GM12878 (cell line): ENCODE results near the gene CCIN. TPM values are rescaled to one million over a fixed set of nuclear protein-coding genes. Genes with fewer than 3 reads are reported as not detected.

ENCODE experiments used
- CBFB ChIP-seq: IDR thresholded peaks from 2 replicates; pipeline ENCODE4 v1.6.1; 2016; ENCODE audit warnings: antibody characterized with exemption, low read depth
- CREB1 ChIP-seq: IDR thresholded peaks from 2 replicates; pipeline ENCODE4 v1.6.1; 2012; ENCODE audit warnings: low read depth, mild to moderate bottlenecking, inconsistent platforms
- GATAD2B ChIP-seq: fragments of 450-650 bp; conservative IDR thresholded peaks from 2 replicates; pipeline ENCODE4 v1.6.1; 2017; ENCODE audit warnings: low read depth, mild to moderate bottlenecking, moderate library complexity
- MEF2A ChIP-seq: IDR thresholded peaks from 2 replicates; pipeline ENCODE4 v1.6.1; 2011; ENCODE audit warnings: low read depth, mild to moderate bottlenecking, low read length, moderate library complexity; ENCODE audit not compliant: insufficient read depth
- MYB ChIP-seq: fragments of 150-350 bp; IDR thresholded peaks from 2 replicates; pipeline ENCODE4 v1.6.1; 2014; ENCODE audit warnings: mild to moderate bottlenecking, low read depth, low read length, borderline replicate concordance
- PAX5 ChIP-seq: IDR thresholded peaks from 2 replicates; pipeline ENCODE4 v1.6.1; 2011; ENCODE audit warnings: low read depth, low read length, borderline replicate concordance
- POLR2AphosphoS5 ChIP-seq: IDR thresholded peaks from 2 replicates; pipeline ENCODE4 v1.6.1; 2011; ENCODE audit warnings: mild to moderate bottlenecking, low read length, inconsistent platforms
- SIN3A ChIP-seq: IDR thresholded peaks from 2 replicates; pipeline ENCODE4 v1.6.1; 2012; ENCODE audit warnings: low read depth, low read length, improper control_type of control experiment
- SREBF2 ChIP-seq: IDR thresholded peaks from 2 replicates; pipeline ENCODE4 v1.6.1; 2012; ENCODE audit warnings: mild to moderate bottlenecking, low read length
- SUPT20H ChIP-seq: IDR thresholded peaks from 2 replicates; pipeline ENCODE4 v1.6.1; 2011; ENCODE audit warnings: low read depth, mild to moderate bottlenecking, low read length, moderate library complexity, borderline replicate concordance; ENCODE audit not compliant: control insufficient read depth
- YBX1 ChIP-seq: fragments of 450-650 bp; IDR thresholded peaks from 2 replicates; pipeline ENCODE4 v1.6.1; 2016; ENCODE audit warnings: antibody characterized with exemption
- YY1 ChIP-seq: IDR thresholded peaks from 2 replicates; pipeline ENCODE4 v1.6.1; 2011; ENCODE audit warnings: low read depth, mild to moderate bottlenecking, low read length
- ZSCAN29 ChIP-seq: fragments of 450-650 bp; IDR thresholded peaks from 2 replicates; pipeline ENCODE4 v1.6.1; 2017; ENCODE audit warnings: mild to moderate bottlenecking, moderate library complexity
- polyA plus RNA-seq, 11 experiments: library from polyadenylated mRNA; depleted of rRNA in 4 of 11; unstranded in 6 of 11; stranded (reverse) in 5 of 11; fragments of >200 nt; fragmentation: Nextera tagmentation in 4 of 11; fragmentation: Illumina TruSeq in 1 of 11; extraction: Ambion mirVana in 4 of 11; extraction: Trizol in 1 of 11; gene quantifications; 1 replicate in 1 of 11; 2 replicates in 10 of 11; pipeline versions ENCODE4 v1.2.1 to v1.2.3, GENCODE V29; 2011 to 2016; ENCODE audit warnings: inconsistent platforms in 2 of 11, missing spikeins in 2 of 11, low read depth in 1 of 11
- total RNA-seq, 4 experiments: library from RNA; depleted of rRNA in 3 of 4; stranded (reverse); fragments of >200 nt in 3 of 4; fragmentation: Illumina TruSeq in 1 of 4; extraction: Trizol in 1 of 4; gene quantifications; 2 replicates each; pipeline versions ENCODE4 v1.2.1 to v1.2.3, GENCODE V29; 2013 to 2021
- TF ChIP-seq, protein P1 (sequence below): fragments of 450-650 bp; IDR thresholded peaks from 2 replicates; pipeline ENCODE4 v1.6.1; 2018; ENCODE audit warnings: mild to moderate bottlenecking, low read depth, moderate library complexity; ENCODE audit not compliant: partially characterized antibody
- TF ChIP-seq, protein P2 (sequence below): fragments of 450-650 bp; IDR thresholded peaks from 2 replicates; pipeline ENCODE4 v1.6.1; 2018; ENCODE audit warnings: borderline replicate concordance, mild to moderate bottlenecking; ENCODE audit not compliant: partially characterized antibody
- TF ChIP-seq, protein P3 (sequence below): IDR thresholded peaks from 2 replicates; pipeline ENCODE4 v1.6.1; 2011; ENCODE audit warnings: borderline replicate concordance, low read depth, mild to moderate bottlenecking, moderate library complexity, mixed read lengths, low read length; ENCODE audit not compliant: insufficient read depth; ENCODE audit errors: extremely low read length
- TF ChIP-seq, protein P4 (sequence below): fragments of 150-350 bp; IDR thresholded peaks from 2 replicates; pipeline ENCODE4 v1.6.1; 2016; ENCODE audit warnings: low read depth, low read length
- TF ChIP-seq, protein P5 (sequence below): IDR thresholded peaks from 2 replicates; pipeline ENCODE4 v1.6.1; 2011; ENCODE audit warnings: low read depth, low read length, improper control_type of control experiment, borderline replicate concordance

The CCIN gene
- total and polyA plus RNA-seq, 10 of the 15 experiments (the other 5 are each of a cell fraction or from before 2014, with no cell fraction given), result not detected

DNA sequence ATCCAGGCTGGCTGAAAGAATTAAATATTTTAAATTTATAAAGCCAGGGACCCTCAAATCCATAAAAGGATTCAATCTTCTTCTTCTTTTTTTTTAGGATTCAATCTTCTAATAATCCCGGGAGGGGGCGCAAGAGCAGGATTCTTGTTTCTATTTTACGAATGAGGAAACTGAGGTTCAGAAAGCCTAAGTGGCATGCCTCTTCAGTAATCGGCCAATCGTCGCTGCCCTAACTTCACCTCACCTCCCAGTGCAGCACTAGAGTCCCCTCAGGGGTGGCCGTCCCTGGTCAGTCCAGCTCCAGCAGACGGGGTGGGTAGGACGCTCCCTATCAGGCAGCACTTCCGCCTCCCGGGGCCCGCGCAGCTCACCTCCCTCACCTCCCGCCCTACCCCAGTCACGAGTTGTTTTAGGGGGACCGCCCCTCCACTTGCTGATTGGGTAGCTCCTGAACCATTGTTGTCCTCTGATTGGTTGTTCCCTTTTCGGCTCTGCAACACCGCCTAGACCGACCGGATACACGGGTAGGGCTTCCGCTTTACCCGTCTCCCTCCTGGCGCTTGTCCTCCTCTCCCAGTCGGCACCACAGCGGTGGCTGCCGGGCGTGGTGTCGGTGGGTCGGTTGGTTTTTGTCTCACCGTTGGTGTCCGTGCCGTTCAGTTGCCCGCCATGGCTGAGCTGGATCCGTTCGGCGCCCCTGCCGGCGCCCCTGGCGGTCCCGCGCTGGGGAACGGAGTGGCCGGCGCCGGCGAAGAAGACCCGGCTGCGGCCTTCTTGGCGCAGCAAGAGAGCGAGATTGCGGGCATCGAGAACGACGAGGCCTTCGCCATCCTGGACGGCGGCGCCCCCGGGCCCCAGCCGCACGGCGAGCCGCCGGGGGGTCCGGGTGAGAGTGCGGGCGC is 21.5 kb downstream of the CCIN start, which contains the start of gene CLTA (continued):
- TF ChIP-seq, protein P1, sequence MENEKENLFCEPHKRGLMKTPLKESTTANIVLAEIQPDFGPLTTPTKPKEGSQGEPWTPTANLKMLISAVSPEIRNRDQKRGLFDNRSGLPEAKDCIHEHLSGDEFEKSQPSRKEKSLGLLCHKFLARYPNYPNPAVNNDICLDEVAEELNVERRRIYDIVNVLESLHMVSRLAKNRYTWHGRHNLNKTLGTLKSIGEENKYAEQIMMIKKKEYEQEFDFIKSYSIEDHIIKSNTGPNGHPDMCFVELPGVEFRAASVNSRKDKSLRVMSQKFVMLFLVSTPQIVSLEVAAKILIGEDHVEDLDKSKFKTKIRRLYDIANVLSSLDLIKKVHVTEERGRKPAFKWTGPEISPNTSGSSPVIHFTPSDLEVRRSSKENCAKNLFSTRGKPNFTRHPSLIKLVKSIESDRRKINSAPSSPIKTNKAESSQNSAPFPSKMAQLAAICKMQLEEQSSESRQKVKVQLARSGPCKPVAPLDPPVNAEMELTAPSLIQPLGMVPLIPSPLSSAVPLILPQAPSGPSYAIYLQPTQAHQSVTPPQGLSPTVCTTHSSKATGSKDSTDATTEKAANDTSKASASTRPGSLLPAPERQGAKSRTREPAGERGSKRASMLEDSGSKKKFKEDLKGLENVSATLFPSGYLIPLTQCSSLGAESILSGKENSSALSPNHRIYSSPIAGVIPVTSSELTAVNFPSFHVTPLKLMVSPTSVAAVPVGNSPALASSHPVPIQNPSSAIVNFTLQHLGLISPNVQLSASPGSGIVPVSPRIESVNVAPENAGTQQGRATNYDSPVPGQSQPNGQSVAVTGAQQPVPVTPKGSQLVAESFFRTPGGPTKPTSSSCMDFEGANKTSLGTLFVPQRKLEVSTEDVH, result peak; percentile 34
- TF ChIP-seq SREBF2 (no peak), YBX1 (no peak), SIN3A (peak; percentile 76), MYB (no peak), CREB1 (peak; percentile 60), SUPT20H (no peak), ZSCAN29 (no peak), POLR2AphosphoS5 (peak; percentile 99), PAX5 (peak; percentile 61; the same call in 1 of the 2 replicates), MEF2A (0 out of 2 replicates have a peak, but pooled peaks have one; percentile 33), GATAD2B (peak; percentile 55), CBFB (peak; percentile 69; the same call in 1 of the 2 replicates), YY1 (peak; percentile 76)
- TF ChIP-seq, protein P2, sequence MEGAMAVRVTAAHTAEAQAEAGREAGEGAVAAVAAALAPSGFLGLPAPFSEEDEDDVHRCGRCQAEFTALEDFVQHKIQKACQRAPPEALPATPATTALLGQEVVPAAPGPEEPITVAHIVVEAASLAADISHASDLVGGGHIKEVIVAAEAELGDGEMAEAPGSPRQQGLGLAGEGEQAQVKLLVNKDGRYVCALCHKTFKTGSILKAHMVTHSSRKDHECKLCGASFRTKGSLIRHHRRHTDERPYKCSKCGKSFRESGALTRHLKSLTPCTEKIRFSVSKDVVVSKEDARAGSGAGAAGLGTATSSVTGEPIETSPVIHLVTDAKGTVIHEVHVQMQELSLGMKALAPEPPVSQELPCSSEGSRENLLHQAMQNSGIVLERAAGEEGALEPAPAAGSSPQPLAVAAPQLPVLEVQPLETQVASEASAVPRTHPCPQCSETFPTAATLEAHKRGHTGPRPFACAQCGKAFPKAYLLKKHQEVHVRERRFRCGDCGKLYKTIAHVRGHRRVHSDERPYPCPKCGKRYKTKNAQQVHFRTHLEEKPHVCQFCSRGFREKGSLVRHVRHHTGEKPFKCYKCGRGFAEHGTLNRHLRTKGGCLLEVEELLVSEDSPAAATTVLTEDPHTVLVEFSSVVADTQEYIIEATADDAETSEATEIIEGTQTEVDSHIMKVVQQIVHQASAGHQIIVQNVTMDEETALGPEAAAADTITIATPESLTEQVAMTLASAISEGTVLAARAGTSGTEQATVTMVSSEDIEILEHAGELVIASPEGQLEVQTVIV, result peak; percentile 89
- TF ChIP-seq, protein P3, sequence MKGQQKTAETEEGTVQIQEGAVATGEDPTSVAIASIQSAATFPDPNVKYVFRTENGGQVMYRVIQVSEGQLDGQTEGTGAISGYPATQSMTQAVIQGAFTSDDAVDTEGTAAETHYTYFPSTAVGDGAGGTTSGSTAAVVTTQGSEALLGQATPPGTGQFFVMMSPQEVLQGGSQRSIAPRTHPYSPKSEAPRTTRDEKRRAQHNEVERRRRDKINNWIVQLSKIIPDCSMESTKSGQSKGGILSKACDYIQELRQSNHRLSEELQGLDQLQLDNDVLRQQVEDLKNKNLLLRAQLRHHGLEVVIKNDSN, result peak; percentile 71
- TF ChIP-seq, protein P4, sequence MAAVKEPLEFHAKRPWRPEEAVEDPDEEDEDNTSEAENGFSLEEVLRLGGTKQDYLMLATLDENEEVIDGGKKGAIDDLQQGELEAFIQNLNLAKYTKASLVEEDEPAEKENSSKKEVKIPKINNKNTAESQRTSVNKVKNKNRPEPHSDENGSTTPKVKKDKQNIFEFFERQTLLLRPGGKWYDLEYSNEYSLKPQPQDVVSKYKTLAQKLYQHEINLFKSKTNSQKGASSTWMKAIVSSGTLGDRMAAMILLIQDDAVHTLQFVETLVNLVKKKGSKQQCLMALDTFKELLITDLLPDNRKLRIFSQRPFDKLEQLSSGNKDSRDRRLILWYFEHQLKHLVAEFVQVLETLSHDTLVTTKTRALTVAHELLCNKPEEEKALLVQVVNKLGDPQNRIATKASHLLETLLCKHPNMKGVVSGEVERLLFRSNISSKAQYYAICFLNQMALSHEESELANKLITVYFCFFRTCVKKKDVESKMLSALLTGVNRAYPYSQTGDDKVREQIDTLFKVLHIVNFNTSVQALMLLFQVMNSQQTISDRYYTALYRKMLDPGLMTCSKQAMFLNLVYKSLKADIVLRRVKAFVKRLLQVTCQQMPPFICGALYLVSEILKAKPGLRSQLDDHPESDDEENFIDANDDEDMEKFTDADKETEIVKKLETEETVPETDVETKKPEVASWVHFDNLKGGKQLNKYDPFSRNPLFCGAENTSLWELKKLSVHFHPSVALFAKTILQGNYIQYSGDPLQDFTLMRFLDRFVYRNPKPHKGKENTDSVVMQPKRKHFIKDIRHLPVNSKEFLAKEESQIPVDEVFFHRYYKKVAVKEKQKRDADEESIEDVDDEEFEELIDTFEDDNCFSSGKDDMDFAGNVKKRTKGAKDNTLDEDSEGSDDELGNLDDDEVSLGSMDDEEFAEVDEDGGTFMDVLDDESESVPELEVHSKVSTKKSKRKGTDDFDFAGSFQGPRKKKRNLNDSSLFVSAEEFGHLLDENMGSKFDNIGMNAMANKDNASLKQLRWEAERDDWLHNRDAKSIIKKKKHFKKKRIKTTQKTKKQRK, result no peak
- TF ChIP-seq, protein P5, sequence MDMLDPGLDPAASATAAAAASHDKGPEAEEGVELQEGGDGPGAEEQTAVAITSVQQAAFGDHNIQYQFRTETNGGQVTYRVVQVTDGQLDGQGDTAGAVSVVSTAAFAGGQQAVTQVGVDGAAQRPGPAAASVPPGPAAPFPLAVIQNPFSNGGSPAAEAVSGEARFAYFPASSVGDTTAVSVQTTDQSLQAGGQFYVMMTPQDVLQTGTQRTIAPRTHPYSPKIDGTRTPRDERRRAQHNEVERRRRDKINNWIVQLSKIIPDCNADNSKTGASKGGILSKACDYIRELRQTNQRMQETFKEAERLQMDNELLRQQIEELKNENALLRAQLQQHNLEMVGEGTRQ, result peak; percentile 52
